ENCODE results near the gene CCNDBP1. TPM values are rescaled to one million over a fixed set of nuclear protein-coding genes. Genes with fewer than 3 reads are reported as not detected.

CCNDBP1 gene
- polyA plus RNA-seq, 4 donors, result 43.3 to 98.0 (median 75.3) TPM

- Histone ChIP-seq H3K9me3 (ENCODE audit: control insufficient read depth in 2 of 2, insufficient read depth in 1 of 2, low read depth in 1 of 2, low read length in 1 of 2) (no peaks in the 10 kb centered on the region), H3K27me3 (ENCODE audit: control insufficient read depth in 3 of 3, insufficient read depth in 3 of 3, low read length in 3 of 3) (peaks cover 0 to 6% (median 3%) of the 10 kb centered on the region in 3 donors), H3K27ac (ENCODE audit: low read depth in 1 of 3, low read length in 2 of 3) (no peak overlapping the region), H3K4me1 (ENCODE audit: control insufficient read depth in 3 of 3, insufficient read depth in 2 of 3, low read depth in 1 of 3, low read length in 2 of 3) (no peaks in the 10 kb centered on the region), H3K4me3 (ENCODE audit: low read depth in 1 of 3, low read length in 3 of 3) (no peak overlapping the region), H3K36me3 (ENCODE audit: control insufficient read depth in 3 of 3, insufficient read depth in 2 of 3, low read depth in 1 of 3, low read length in 3 of 3) (no peaks in the 10 kb centered on the region)
- no peak for FAIRE-seq
- DNase-seq, result no peak
- WGBS, 3 donors, result 89 to 91% (median 91%) methylated on average over 6 of the region's 6 CpGs
These were observed 29.5 kb downstream of the CCNDBP1 start for GRCh38 chr15:43214592-43215295.

- no peaks in the 10 kb centered on the region for H3K36me3 ChIP-seq (ENCODE audit: control insufficient read depth in 3 of 3, insufficient read depth in 2 of 3, low read depth in 1 of 3, low read length in 3 of 3)
- H3K9me3 ChIP-seq (ENCODE audit: control insufficient read depth in 2 of 2, insufficient read depth in 1 of 2, low read depth in 1 of 2, low read length in 1 of 2), result no peaks in the 10 kb centered on the region
- no peaks in the 10 kb centered on the region for H3K4me1 ChIP-seq (ENCODE audit: control insufficient read depth in 3 of 3, insufficient read depth in 2 of 3, low read depth in 1 of 3, low read length in 2 of 3)
- no peak overlapping the region for H3K27ac ChIP-seq (ENCODE audit: low read depth in 1 of 3, low read length in 2 of 3)
- DNase-seq (no peak), FAIRE-seq (no peak)
- H3K4me3 ChIP-seq (ENCODE audit: low read depth in 1 of 3, low read length in 3 of 3), result no peak overlapping the region
- H3K27me3 ChIP-seq (ENCODE audit: control insufficient read depth in 3 of 3, insufficient read depth in 3 of 3, low read length in 3 of 3), result peaks cover 0 to 3% (median 1%) of the 10 kb centered on the region in 3 donors
- 70 to 85% (median 79%) methylated on average over 7 of the region's 7 CpGs for WGBS, 3 donors
These were observed 30.8 kb downstream of the CCNDBP1 start for GRCh38 chr15:43215961-43216360.

- DNase-seq, result peak in 1 of 2 donors; percentile 10
- Histone ChIP-seq H3K4me1 (ENCODE audit: control insufficient read depth in 3 of 3, insufficient read depth in 2 of 3, low read depth in 1 of 3, low read length in 2 of 3) (no peaks in the 10 kb centered on the region), H3K9me3 (ENCODE audit: control insufficient read depth in 2 of 2, insufficient read depth in 1 of 2, low read depth in 1 of 2, low read length in 1 of 2) (no peaks in the 10 kb centered on the region), H3K36me3 (ENCODE audit: control insufficient read depth in 3 of 3, insufficient read depth in 2 of 3, low read depth in 1 of 3, low read length in 3 of 3) (no peaks in the 10 kb centered on the region), H3K27me3 (ENCODE audit: control insufficient read depth in 3 of 3, insufficient read depth in 3 of 3, low read length in 3 of 3) (peaks cover 0 to 3% (median 1%) of the 10 kb centered on the region in 3 donors), H3K27ac (ENCODE audit: low read depth in 1 of 3, low read length in 2 of 3) (no peak overlapping the region), H3K4me3 (ENCODE audit: low read depth in 1 of 3, low read length in 3 of 3) (no peak overlapping the region)
- FAIRE-seq, result no peak
- WGBS, 3 donors, result 51 to 62% (median 61%) methylated on average over 13 of the region's 13 CpGs
These were observed 33.9 kb downstream of the CCNDBP1 start for GRCh38 chr15:43218908-43219706.

GRCh38 chr15:43219929-43220928 is 35.0 kb downstream of the CCNDBP1 start:
- no peaks in the 10 kb centered on the region for H3K4me1 ChIP-seq (ENCODE audit: control insufficient read depth in 3 of 3, insufficient read depth in 2 of 3, low read depth in 1 of 3, low read length in 2 of 3)
- no peak overlapping the region for H3K4me3 ChIP-seq (ENCODE audit: low read depth in 1 of 3, low read length in 3 of 3)
- WGBS, 3 donors, result 78 to 86% (median 84%) methylated on average over 16 of the region's 16 CpGs
- no peaks in the 10 kb centered on the region for H3K36me3 ChIP-seq (ENCODE audit: control insufficient read depth in 3 of 3, insufficient read depth in 2 of 3, low read depth in 1 of 3, low read length in 3 of 3)
- H3K27ac ChIP-seq (ENCODE audit: low read depth in 1 of 3, low read length in 2 of 3), result no peak overlapping the region
- peaks cover 0 to 3% (median 1%) of the 10 kb centered on the region in 3 donors for H3K27me3 ChIP-seq (ENCODE audit: control insufficient read depth in 3 of 3, insufficient read depth in 3 of 3, low read length in 3 of 3)
- FAIRE-seq (no peak), DNase-seq (no peak)
- H3K9me3 ChIP-seq (ENCODE audit: control insufficient read depth in 2 of 2, insufficient read depth in 1 of 2, low read depth in 1 of 2, low read length in 1 of 2), result no peaks in the 10 kb centered on the region

GRCh38 chr15:43220991-43221403 is 35.8 kb downstream of the CCNDBP1 start, which contains the start of gene EPB42:
Gene EPB42 (minus strand): TSS chr15:43221018. CDS start chr15:43220825, 193 bp downstream.
- H3K27me3 ChIP-seq (ENCODE audit: control insufficient read depth in 3 of 3, insufficient read depth in 3 of 3, low read length in 3 of 3), result peaks cover 0 to 3% (median 1%) of the 10 kb centered on the region in 3 donors
- no peak for DNase-seq
- no peaks in the 10 kb centered on the region for H3K36me3 ChIP-seq (ENCODE audit: control insufficient read depth in 3 of 3, insufficient read depth in 2 of 3, low read depth in 1 of 3, low read length in 3 of 3)
- H3K4me3 ChIP-seq (ENCODE audit: low read depth in 1 of 3, low read length in 3 of 3), result no peak within 1 kb of the TSS
- H3K9me3 ChIP-seq (ENCODE audit: control insufficient read depth in 2 of 2, insufficient read depth in 1 of 2, low read depth in 1 of 2, low read length in 1 of 2), result no peaks in the 10 kb centered on the region
- no peak within 1 kb of the TSS for H3K27ac ChIP-seq (ENCODE audit: low read depth in 1 of 3, low read length in 2 of 3)
- no peaks in the 10 kb centered on the region for H3K4me1 ChIP-seq (ENCODE audit: control insufficient read depth in 3 of 3, insufficient read depth in 2 of 3, low read depth in 1 of 3, low read length in 2 of 3)
- 32 to 64% (median 43%) methylated on average over 3 of the region's 3 CpGs for WGBS, 3 donors
- no peak for FAIRE-seq

- 12 to 60% (median 25%) methylated on average over 1 of the region's 1 CpG for WGBS, 3 donors
- DNase-seq, result no peak
- H3K27ac ChIP-seq (ENCODE audit: low read depth in 1 of 3, low read length in 2 of 3), result no peak overlapping the region
- FAIRE-seq, result no peak
- H3K36me3 ChIP-seq (ENCODE audit: control insufficient read depth in 3 of 3, insufficient read depth in 2 of 3, low read depth in 1 of 3, low read length in 3 of 3), result no peaks in the 10 kb centered on the region
- no peaks in the 10 kb centered on the region for H3K9me3 ChIP-seq (ENCODE audit: control insufficient read depth in 2 of 2, insufficient read depth in 1 of 2, low read depth in 1 of 2, low read length in 1 of 2)
- no peak overlapping the region for H3K4me3 ChIP-seq (ENCODE audit: low read depth in 1 of 3, low read length in 3 of 3)
- H3K4me1 ChIP-seq (ENCODE audit: control insufficient read depth in 3 of 3, insufficient read depth in 2 of 3, low read depth in 1 of 3, low read length in 2 of 3), result no peaks in the 10 kb centered on the region
- peaks cover 0 to 3% (median 1%) of the 10 kb centered on the region in 3 donors for H3K27me3 ChIP-seq (ENCODE audit: control insufficient read depth in 3 of 3, insufficient read depth in 3 of 3, low read length in 3 of 3)
These were observed 36.2 kb downstream of the CCNDBP1 start for GRCh38 chr15:43221422-43221821.

GRCh38 chr15:43225201-43225949 is 40.2 kb downstream of the CCNDBP1 start:
- no peaks in the 10 kb centered on the region for H3K36me3 ChIP-seq (ENCODE audit: control insufficient read depth in 3 of 3, insufficient read depth in 2 of 3, low read depth in 1 of 3, low read length in 3 of 3)
- H3K4me1 ChIP-seq (ENCODE audit: control insufficient read depth in 3 of 3, insufficient read depth in 2 of 3, low read depth in 1 of 3, low read length in 2 of 3), result no peaks in the 10 kb centered on the region
- no peak for FAIRE-seq
- no peak overlapping the region for H3K27ac ChIP-seq (ENCODE audit: low read depth in 1 of 3, low read length in 2 of 3)
- H3K27me3 ChIP-seq (ENCODE audit: control insufficient read depth in 3 of 3, insufficient read depth in 3 of 3, low read length in 3 of 3), result peaks cover 0 to 3% (median 0%) of the 10 kb centered on the region in 3 donors
- peak; percentile 55 to 58 for DNase-seq
- 43 to 48% (median 45%) methylated on average over 16 of the region's 16 CpGs for WGBS, 3 donors
- no peaks in the 10 kb centered on the region for H3K9me3 ChIP-seq (ENCODE audit: control insufficient read depth in 2 of 2, insufficient read depth in 1 of 2, low read depth in 1 of 2, low read length in 1 of 2)
- H3K4me3 ChIP-seq (ENCODE audit: low read depth in 1 of 3, low read length in 3 of 3), result no peak overlapping the region

All from small intestine (tissue), 7 donors.